Measurements from ENCODE around the gene LRRC63.
"Not testable (repeated sequence)": the region's sequence is repeated elsewhere in the genome, so short reads cannot be mapped to it uniquely, and the experiment has no call there.

Gene LRRC63

DNA sequence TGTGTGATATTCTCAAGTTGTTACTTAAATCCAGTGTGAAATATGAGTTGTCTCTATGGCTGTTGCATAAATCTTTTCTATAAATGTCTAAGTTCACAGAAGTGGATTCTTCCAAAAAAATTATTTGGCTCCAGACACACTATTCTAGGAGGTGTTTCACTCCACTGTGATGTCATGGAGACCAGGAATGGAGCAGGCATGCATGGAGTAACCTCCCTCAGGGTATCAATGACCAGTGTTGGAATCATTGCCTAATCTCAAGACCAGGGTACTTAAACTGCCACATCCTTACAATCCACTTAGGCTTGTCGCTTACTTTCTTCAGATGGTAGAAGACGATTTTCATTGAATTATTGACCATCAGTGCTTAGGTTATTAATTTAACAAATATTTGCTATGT, 55.4 kb downstream of the LRRC63 start:
- DNase-seq, result no peak

DNA sequence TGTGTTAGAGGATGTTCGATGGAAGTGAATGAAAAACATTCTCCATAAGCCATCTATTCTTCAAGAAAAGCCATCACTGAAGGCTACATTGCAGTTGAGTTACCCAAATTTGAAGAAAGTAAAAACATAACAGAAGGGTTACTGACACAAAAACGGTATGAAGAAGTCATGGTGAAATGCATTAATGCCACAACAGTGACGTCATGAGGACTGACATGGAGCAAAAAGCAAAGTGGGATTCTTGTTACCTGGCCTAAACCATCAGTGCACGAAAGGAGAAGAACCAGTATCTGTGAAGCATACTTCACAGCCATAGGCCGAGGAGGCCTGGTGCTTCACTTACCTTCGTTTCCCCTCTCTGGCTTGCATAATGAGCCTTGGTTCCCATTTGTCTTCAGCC, 58.7 kb downstream of the LRRC63 start:
- no peak for DNase-seq

DNA sequence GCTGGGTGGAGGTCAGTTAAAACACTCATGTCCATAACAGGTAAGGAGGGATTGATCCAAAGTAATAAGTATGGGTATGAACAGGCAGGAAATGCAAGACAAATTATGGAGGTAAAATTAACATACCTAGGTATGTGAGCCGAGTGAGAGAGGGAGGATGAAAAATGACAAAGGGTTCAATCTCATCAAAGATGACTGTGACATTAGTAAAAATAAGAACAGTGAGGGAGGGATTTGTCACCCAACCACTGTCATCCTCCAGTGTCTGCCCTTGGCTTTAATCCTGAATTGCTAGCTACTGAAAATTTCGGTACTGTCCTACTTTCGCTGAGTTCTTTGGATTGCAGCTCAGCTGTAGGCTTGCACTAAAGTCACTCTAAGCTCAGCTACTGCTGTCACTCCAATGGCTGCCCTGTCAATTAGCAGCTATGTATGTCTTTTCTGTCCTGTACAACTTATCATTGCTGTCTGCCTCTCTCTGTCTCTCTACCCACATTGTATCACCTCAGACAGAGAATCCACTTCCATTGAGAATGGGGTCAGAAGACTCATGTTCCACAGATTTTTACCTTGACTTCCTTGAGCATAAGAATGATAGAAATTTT, 62.5 kb downstream of the LRRC63 start:
- DNase-seq, result no peak

DNA sequence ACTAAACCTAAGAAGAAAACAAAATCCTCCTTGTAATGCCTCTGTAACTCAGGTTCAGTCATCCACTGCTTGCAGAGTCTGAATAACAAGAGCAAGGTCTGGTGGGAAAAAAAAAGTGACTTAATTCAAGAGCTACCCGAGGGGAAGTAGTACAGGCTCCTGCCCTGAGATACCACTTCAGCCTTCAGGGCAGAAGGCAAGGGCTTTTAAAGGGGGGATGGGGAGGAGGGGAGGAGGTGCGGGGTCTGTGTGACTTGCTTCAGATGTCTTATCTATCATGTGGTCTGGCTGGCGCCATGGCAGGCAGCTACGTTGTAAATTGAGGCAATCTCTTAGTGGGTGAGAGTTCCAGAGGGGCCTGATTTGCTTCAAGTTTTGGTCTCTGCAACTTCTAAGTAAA, 66.7 kb downstream of the LRRC63 start:
- DNase-seq, result no peak

DNA sequence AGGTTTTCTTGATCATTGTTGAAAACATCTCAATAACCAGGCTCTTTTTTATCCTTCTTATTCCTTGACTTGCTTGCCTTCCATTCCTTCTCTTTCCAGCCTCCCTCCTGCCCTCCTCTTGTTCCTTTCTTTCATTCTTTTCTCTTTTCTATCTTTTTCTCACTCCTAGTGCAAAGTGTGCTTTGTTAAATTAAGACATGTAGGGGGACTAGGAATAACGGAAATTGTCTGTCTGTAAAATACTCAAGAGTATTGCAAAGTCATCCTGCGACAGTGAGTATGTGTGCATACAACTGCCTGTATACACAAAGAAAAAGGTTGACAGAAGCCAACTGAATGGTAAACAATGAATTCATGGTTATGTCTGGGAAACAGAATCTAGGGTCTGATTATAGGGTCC, 70.1 kb downstream of the LRRC63 start:
- no peak for DNase-seq

DNA sequence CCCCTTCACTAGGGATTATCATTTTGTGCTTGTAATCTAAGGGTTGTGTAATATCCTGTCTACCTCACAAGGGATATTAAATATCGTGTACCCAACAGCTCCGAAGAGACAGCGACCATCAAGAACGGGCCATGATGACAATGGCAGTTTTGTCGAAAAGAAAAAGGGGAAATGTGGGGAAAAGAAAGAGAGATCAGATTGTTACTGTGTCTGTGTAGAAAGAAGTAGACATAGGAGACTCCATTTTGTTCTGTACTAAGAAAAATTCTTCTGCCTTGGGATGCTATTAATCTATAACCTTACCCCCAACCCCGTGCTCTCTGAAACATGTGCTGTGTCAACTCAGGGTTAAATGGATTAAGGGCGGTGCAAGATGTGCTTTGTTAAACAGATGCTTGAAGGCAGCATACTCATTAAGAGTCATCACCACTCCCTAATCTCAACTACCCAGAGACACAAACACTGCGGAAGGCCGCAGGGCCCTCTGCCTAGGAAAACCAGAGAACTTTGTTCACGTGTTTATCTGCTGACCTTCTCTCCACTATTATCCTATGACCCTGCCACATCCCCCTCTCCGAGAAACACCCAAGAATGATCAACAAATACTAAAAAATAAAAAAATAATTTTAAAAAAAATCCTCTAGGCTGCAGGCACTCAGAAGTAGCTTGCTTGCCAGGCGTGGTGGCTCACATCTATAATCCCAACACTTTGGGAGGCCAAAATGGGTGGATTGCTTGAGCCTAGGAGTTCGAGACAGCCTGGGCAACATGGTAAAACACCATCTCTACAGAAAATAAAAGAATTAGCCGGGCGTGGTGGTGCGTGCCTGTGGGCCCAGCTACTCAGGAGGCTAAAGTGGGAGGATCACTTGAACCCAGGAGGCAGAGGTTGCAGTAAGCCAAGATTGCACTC, 72.4 kb downstream of the LRRC63 start:
- not testable (repeated sequence) for DNase-seq

DNA sequence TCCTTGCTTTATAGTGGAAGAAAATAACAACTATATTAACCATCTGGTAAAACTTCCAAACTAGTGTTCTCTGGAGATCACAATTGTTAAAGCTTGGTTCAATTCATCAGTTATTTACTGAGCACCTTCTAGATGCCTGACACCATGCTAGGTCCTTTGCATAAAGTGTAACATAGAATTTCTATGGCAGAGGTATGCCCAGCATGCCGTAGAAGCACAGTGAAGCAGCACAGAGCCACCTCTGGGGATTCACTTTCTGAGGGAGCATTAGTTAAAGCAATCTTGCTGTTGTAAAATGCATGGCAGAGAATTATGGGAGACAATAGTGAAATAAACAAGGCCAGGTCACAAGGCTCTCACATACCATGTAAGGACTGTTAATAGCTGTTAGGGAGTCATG, 75.2 kb downstream of the LRRC63 start:
- no peak for DNase-seq

DNA sequence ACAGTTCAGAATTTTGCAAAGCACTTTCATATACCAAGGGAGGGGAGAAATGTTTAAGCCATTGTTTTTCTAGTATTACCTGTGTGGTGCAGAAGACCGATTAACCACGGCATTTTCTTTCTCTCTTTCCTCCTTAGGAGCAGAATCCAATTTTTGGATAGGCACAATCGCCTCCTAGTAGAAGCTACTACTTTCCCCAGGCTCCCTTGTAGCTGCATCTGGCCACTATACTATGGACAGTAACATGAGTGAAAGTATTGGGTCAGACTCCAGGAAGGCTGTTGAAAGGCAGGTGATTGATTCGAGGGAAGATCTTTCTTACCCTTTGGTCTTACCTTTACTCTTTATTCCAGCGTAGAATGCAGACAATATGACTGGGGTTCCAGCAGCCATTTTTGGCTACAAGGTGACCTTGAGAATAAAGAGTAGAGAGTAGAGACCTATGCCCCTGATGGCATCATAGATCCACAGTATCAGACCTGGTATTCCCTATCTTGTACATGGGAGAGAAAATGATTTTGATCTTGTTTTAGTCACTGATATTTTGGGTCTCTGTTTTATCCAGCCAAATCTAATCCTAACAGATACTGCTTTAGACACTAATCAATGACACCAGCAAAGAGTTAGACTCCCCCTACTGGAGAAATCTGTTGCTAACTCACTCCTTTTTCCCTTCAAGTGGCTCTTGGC, 77.0 kb downstream of the LRRC63 start:
- DNase-seq, result peak; percentile 31

DNA sequence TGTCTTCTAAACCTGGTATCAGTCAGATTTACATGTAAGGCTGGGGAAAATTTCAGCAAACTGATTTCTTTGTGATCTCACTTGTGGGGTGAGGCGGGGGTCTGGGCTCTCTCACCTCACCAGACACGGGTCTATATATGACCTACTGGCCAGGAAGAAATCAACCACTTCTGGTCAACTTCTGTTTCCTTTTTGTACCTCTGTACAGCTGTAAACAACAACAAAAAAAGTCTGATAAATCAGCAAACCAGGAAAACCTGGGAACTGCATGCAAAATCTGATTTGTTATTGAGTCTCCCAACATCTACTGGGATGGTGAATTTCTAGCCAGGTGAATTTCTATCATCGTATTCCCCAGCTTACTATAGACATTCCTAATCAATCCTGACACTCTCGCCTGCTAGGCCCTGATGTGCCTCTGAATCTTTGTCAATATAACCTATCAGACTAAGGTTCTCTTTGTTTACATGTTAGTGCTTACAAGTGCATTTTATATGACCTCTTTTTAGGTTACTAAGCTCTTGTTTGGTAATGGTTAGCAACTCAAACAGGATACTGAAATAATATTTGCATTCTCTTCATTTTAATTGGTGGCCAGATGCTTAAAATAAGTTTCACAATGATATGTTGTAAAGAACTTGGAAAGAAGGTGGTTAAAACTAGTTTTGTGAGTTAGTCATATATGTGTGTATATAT, 77.7 kb downstream of the LRRC63 start:
- DNase-seq, result no peak

DNA sequence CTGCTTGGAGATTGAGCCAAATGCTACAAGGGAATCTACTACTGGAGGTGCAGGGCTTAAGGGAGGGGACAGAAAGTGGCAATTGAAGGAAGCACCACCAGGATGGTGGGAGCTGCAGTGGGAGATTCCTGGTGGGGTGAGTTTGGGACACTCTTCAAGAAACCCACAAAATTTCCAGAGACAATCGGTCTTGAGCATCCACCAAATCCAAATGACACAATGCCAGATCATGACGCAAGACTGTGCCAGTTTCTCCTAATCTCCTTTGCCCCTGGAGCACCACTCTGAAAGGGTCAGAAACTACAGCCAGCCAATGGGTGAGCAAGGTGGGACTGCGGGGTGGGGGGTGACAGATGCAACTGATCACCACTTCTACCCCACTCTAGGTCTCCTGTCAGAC, 78.7 kb downstream of the LRRC63 start:
- no peak for DNase-seq

DNA sequence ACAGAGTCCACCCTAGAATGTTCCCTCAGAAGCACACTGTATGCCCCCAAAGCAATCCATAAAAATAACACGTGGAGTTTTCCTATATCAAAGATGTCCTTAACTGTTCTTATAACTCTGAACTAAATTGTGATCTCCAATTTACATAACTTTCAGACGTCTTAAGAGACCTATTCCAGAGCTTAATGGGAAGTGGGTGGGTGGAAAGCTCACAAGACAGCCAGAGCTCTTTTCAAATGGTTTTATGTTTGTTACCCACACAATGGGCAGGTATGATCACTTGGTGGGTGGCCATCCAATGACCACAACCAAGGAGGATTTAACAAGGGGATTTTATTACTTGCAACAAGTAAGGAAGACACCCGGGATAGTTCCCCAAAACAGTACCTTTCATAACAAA, 81.7 kb downstream of the LRRC63 start:
- no peak for DNase-seq

DNA sequence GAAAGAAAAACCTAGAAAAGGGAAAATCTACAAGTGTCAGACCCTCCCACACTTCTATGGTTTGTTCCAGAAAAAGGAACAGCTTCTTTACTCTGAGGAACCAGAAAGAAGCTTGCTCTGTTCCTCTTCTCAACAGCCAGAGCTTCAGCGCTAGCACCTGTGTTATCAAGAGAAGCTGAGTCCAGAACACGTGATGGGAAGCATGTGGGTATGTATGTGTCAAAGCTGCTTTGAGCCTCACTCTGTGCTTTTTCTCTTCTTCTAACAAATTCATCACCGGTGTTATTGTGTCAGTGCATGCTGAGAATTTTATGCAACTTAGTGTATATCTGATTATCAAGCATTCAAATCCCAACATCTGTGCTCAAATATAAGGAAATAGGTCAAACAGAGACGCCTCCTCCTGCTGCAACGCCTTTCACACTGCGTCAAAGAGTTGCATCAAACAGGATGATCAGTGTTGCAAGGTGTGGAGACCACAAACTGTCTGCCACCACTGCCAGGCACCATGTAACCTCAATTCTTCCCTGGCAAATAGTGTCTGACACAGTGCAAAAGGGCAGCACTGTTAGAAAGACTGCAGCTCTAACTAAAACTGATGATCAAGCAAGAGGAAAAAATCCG, 83.9 kb downstream of the LRRC63 start:
- DNase-seq, result no peak

DNA sequence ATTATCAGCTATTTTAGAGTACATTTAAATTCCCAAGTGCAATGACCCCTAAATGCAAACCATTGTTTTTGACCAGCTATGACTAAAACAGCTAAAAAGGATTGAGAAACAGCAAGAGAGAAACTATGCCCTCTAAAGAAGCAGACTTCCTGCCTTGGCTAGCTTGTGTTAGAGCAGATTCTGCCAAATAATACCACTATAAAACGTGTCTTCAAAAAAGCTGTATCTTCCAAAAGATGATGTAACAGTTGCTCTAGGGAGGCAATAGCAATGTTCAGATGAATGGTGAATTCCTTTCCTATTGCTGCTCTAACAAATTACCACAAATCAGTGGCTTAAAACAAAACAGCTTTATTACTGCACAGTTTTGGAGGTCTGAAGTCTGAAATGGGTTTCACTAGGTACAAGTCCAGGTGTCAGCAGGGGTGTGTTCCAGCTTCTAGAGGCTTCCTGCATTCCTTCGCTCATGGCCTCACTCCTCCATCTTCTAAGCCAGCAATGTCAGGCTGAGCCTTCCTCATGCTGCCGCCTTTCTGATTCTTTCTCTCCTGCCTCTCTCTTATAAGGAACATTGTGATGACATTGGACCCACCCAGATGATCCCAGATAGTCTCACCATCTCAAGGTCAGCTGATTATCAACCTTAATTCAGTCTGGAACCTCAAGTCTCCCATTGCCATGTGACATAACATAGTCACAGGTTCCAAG, 84.5 kb downstream of the LRRC63 start:
- no peak for DNase-seq

DNA sequence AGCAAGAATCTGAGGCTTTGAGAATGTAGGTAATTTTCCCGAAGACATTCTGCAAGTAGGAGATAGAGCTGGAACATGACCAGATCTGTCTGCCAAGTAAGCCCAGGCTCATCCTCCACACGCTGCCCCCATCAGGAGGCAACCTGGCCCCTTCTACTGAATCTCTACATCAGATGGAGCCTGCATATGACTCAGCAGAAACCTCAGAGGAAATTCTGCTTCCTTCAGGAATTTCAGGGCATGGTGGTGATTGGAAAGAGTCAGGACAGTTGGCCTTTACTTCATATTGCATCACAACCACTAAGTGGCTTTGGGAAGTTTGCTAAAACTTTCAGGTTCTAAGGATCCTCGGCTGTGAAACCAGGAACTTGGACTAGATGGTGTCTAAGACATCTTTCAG, 85.2 kb downstream of the LRRC63 start:
- DNase-seq, result no peak

DNA sequence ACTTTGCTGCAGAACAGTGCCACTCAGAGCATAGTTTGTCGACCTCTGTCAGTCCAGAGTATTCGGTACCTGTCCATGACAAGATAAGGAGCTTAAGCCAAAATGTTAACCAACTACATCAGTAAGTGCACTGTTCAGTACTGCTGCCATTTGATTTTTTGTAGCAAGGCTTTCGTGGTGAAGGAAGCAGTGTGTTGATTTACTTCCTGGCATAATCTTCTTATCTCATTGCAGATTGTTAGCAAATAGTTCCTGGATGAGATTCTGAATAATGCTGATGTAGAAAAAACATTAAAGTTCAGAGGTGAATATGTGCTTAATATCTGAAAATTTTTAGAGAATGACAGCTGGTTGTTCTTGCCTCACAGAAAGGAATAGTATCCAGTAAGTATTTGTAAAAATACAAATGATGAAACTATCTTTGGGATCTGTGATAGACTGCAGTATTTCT, 85.7 kb downstream of the LRRC63 start:
- no peak for DNase-seq

DNA sequence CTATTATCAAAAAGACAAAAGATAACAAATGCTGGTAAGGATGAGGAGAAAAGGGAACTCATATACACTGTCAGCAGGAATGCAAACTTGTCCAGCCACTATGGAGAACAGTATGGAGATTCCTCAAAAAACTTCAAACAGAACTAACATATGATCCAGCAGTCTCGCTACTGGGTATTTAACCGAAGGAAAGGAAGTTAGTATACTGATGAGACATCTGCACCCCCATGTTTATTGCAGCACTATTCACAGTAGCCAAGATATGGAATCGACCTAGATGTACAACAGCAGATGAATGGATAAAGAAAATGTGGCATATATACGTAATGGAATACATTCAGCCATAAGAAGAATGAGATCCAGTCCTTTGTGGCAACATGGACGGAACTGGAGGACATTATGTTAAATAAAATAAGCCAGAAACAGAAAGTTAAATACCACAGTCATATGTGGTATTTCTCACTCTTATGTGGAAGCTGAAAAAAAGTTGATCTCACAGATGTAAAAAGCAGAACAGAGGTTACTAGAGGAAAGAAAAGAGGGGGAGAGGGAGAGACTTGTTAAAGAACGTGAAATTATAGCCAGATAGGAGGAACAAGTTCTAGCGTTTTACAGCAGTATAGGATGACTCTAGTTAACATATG, 92.1 kb downstream of the LRRC63 start:
- DNase-seq, result no peak

DNA sequence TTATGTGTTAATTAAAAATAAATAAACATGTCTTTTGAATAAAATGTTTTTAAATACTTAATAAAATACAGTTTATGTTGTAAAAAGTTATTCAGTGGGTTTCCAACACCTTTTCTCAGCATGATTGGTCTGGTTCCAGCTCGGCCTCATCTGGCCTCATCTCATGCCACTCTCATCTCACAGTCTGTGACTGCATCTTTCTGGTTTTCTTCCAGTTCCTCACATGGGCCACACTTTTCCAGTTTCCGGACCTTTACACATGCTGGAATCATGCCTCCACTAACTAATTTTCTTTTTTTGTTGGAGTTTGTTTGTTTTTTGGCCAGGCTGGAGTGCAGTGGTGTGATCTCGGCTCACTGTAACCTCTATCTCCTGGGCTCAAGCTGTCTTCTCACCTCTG, 92.8 kb downstream of the LRRC63 start:
- no peak for DNase-seq

DNA sequence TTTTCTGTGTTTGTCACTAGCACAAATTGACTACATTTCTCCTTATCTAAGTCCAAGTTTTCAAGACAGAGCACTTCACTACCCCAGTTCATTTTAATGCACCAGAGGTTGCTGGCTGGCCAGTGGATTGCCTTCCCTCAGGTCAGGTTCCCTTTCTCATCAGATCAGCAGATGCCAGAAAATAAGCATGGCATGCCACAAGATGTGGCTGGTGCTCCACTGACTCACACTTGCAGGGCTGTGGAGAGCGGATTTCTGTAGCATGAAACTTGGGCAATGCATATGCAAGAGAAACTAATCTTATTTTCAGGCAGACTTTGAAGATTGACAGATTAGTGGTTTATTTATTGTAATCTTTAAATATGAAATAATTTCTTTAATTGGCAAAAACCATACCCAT, 95.8 kb downstream of the LRRC63 start:
- DNase-seq, result no peak

DNA sequence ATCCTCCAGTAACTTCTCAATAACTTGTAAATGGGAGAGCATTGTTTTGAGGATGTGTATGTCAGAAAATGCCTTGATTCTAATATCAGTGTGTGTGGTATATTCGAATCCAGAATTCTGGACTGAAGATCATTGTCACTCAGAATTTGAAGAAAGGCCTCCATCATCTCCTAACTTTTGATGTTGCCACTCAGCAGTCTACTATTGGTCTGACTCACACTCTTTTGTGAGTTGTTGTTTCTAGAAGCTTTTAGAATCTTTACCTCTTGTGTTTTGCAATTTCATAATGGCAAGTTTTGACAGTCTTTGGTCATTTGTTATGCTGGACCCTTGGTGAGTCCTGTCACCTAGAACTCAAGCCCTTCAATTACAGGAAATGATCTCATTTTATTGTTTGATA, 98.3 kb downstream of the LRRC63 start:
- no peak for DNase-seq

DNA sequence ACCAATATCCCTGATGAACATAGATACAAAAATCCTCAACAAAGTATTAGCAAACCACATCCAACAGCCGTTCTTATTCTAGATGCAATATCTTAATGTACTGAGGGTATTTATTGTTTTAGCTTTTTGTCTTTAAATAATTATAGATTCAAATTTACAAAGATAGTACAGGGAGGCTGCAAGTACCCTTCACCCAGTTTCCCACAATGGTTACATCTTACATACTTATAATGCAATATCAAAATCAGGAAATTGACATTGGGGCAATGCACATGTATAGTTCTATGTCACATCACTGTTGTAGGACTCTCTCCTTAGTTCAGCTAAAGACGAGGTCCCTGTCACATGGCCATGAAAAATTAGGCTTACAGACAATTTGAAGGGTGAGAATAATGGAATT, 99.5 kb downstream of the LRRC63 start:
- no peak for DNase-seq

DNA sequence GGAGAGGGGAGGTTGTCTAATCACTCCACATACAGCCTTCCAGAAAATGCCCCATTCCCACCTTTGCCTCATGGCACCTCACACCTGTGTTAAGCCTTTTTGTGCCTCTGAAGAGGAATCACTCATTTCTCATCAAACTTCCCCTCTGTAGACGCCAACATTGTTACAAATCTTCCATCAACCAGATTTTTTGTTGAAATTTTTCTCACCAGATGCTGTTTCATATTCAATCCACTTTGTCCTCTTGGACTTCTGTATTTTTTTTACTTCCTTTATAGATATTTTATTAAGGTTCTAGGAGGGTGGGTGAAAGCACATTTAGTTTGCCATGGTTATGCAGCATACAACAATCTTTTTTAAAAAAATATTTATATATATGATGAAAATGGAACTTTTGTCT, 101.3 kb downstream of the LRRC63 start:
- DNase-seq, result no peak
